HFF-Myc (cell line): ENCODE data around the gene AKAP8L.

Experiments
- DNase-seq: peaks from one replicate; pipeline ENCODE4 v3.0.0-alpha.2; 2011; ENCODE audit warnings: low read depth; ENCODE audit errors: extremely low read depth
- H3K4me3 ChIP-seq: replicated peaks from 2 replicates; pipeline ENCODE4 v1.5.1; 2011; ENCODE audit warnings: low read depth, mild to moderate bottlenecking, control low read depth, low read length
- CTCF ChIP-seq: IDR thresholded peaks from 2 replicates; pipeline ENCODE4 v1.5.1; 2012; ENCODE audit warnings: mild to moderate bottlenecking, low read depth, low read length, control low read depth; ENCODE audit errors: missing control alignments

Gene AKAP8L

GRCh38 chr19:15448044-15448777, 29.4 kb upstream of the AKAP8L start:
- H3K4me3 ChIP-seq = no peak overlapping the region
- DNase-seq = no peak
- no peak for TF ChIP-seq CTCF

GRCh38 chr19:15447057-15447456, 28.3 kb upstream of the AKAP8L start:
- H3K4me3 ChIP-seq = no peak overlapping the region
- no peak for DNase-seq
- TF ChIP-seq CTCF = no peak

- no peak for TF ChIP-seq CTCF
- H3K4me3 ChIP-seq = no peak overlapping the region
- DNase-seq = no peak
Observed at GRCh38 chr19:15445807-15446376, 27.1 kb upstream of the AKAP8L start.

- no peak for TF ChIP-seq CTCF
- no peak for DNase-seq
Observed at GRCh38 chr19:15445227-15445605, 26.4 kb upstream of the AKAP8L start.

GRCh38 chr19:15444505-15445226, 25.9 kb upstream of the AKAP8L start:
- H3K4me3 ChIP-seq = no peak overlapping the region
- DNase-seq = no peak
- no peak for TF ChIP-seq CTCF

More at GRCh38 chr19:15445227-15445605, 26.4 kb upstream of the AKAP8L start:
- H3K4me3 ChIP-seq = no peak overlapping the region

- no peak for DNase-seq
- no peak overlapping the region for H3K4me3 ChIP-seq
- TF ChIP-seq CTCF = no peak
Observed at GRCh38 chr19:15443838-15444237, 25.1 kb upstream of the AKAP8L start.
